IMR-90 (cell line): ENCODE measurements around the gene IGLL5. TPM values are rescaled to one million over a fixed set of nuclear protein-coding genes. Genes with fewer than 3 reads are reported as not detected.

Source experiments
- ATAC-seq: fragments of 200-7000 bp; cut with Tn5 transposase; 2 replicates; pipeline ENCODE4 v1.9.1; 2020; ENCODE audit warnings: low read depth, mild to moderate bottlenecking, moderate library complexity
- BruUV-seq: library from RNA; stranded (reverse); fragments of 400-500 nt; replicated peaks from 2 replicates; lab custom pipeline; 2021; lab: Mats Ljungman, UMichigan
- CTCF ChIA-PET: fragments of 300-600 bp; formaldehyde crosslinking; extraction: SDS; loops from one replicate; lab custom pipeline; 2021; ENCODE audit warnings: antibody characterized with exemption; lab: Yijun Ruan, JAX
- POLR2A ChIA-PET: fragments of 300-600 bp; sonication (Branson Sonifier 250); formaldehyde crosslinking; loops from one replicate; lab custom pipeline; 2022; ENCODE audit warnings: antibody characterized with exemption; ENCODE audit not compliant: unreplicated experiment; lab: Charles Lee
- DNase-seq: peaks from one replicate; pipeline ENCODE4 v3.0.0; 2013
- H2AFZ ChIP-seq: replicated peaks from 2 replicates; pipeline ENCODE3; 2013; ENCODE audit warnings: low read length, mild to moderate bottlenecking; ENCODE audit not compliant: poor library complexity
- H2AK5ac ChIP-seq: 2 replicates; pipeline ENCODE4 v1.6.1; 2013; ENCODE audit warnings: low read depth, low read length, inconsistent platforms
- H2AK9ac ChIP-seq: replicated peaks from 2 replicates; pipeline ENCODE3; 2013; ENCODE audit warnings: mild to moderate bottlenecking, low read depth, low read length, moderate library complexity; ENCODE audit not compliant: poor library complexity
- H2BK120ac ChIP-seq: 2 replicates; pipeline ENCODE4 v1.6.1; 2013; ENCODE audit warnings: low read depth, low read length, inconsistent platforms
- H2BK15ac ChIP-seq: 3 replicates; pipeline ENCODE4 v1.6.1; 2013; ENCODE audit warnings: low read depth, low read length, inconsistent platforms
- H2BK20ac ChIP-seq: 2 replicates; pipeline ENCODE4 v1.6.1; 2013; ENCODE audit warnings: low read depth, mild to moderate bottlenecking, inconsistent platforms, low read length, moderate library complexity
- H2BK5ac ChIP-seq: 2 replicates; pipeline ENCODE4 v1.6.1; 2013; ENCODE audit warnings: mild to moderate bottlenecking, low read depth, low read length, inconsistent platforms; ENCODE audit not compliant: poor library complexity, severe bottlenecking
- H3K14ac ChIP-seq: replicated peaks from 2 replicates; pipeline ENCODE4 v1.6.1; 2013; ENCODE audit warnings: low read depth, low read length, inconsistent platforms
- H3K18ac ChIP-seq: 2 replicates; pipeline ENCODE4 v1.6.1; 2013; ENCODE audit warnings: low read depth, low read length, control low read depth
- H3K23ac ChIP-seq: 2 replicates; pipeline ENCODE4 v1.6.1; 2013; ENCODE audit warnings: low read depth, low read length, inconsistent platforms
- H3K27ac ChIP-seq: 2 replicates; pipeline ENCODE4 v1.5.1; 2013; ENCODE audit warnings: mild to moderate bottlenecking, control low read depth, low read length; ENCODE audit not compliant: insufficient read depth
- H3K27me3 ChIP-seq: 2 replicates; pipeline ENCODE4 v1.6.1; 2013; ENCODE audit warnings: low read length; ENCODE audit not compliant: control insufficient read depth, insufficient read depth
- H3K36me3 ChIP-seq: 2 replicates; pipeline ENCODE4 v1.6.1; 2013; ENCODE audit warnings: low read length, mixed read lengths; ENCODE audit not compliant: control insufficient read depth, insufficient read depth
- H3K4ac ChIP-seq: 2 replicates; pipeline ENCODE4 v1.6.1; 2013; ENCODE audit warnings: low read depth, low read length, inconsistent platforms
- H3K4me1 ChIP-seq: 2 replicates; pipeline ENCODE4 v1.6.1; 2013; ENCODE audit warnings: low read length, mixed read lengths; ENCODE audit not compliant: control insufficient read depth, insufficient read depth
- H3K4me2 ChIP-seq: 2 replicates; pipeline ENCODE4 v1.6.1; 2013; ENCODE audit warnings: low read depth, mild to moderate bottlenecking, control low read depth, low read length, moderate library complexity
- H3K4me3 ChIP-seq: 2 replicates; pipeline ENCODE4 v1.5.1; 2013; ENCODE audit warnings: low read depth, mild to moderate bottlenecking, control low read depth, low read length, moderate library complexity; ENCODE audit not compliant: insufficient read depth
- H3K56ac ChIP-seq: 2 replicates; pipeline ENCODE4 v1.6.1; 2013; ENCODE audit warnings: low read length, inconsistent platforms; ENCODE audit not compliant: insufficient read depth; ENCODE audit errors: extremely low read depth
- H3K79me1 ChIP-seq, 2 experiments: 2 replicates each; pipeline ENCODE4 v1.6.1; 2013; ENCODE audit warnings: low read length in 2 of 2, inconsistent platforms in 1 of 2, low read depth in 1 of 2
- H3K9ac ChIP-seq: 2 replicates; pipeline ENCODE4 v1.6.1; 2013; ENCODE audit warnings: low read depth, low read length, control low read depth
- H3K9me1 ChIP-seq: 2 replicates; pipeline ENCODE4 v1.6.1; 2013; ENCODE audit warnings: low read length, inconsistent platforms; ENCODE audit not compliant: insufficient read depth
- H3K9me3 ChIP-seq: 2 replicates; pipeline ENCODE4 v1.6.1; 2013; ENCODE audit warnings: low read length; ENCODE audit not compliant: control insufficient read depth, insufficient read depth
- H4K20me1 ChIP-seq: 2 replicates; pipeline ENCODE4 v1.6.1; 2013; ENCODE audit warnings: low read length, inconsistent platforms; ENCODE audit not compliant: insufficient read depth
- H4K5ac ChIP-seq: 2 replicates; pipeline ENCODE4 v1.6.1; 2013; ENCODE audit warnings: mild to moderate bottlenecking, low read depth, low read length, control low read depth
- H4K8ac ChIP-seq, 2 experiments: 2 replicates each; pipeline ENCODE4 v1.6.1; 2013; ENCODE audit warnings: low read depth in 2 of 2, low read length in 2 of 2, control low read depth in 1 of 2, inconsistent platforms in 1 of 2
- H4K91ac ChIP-seq: 2 replicates; pipeline ENCODE4 v1.6.1; 2013; ENCODE audit warnings: low read depth, low read length, inconsistent platforms; ENCODE audit not compliant: insufficient read depth
- CEBPB ChIP-seq: IDR thresholded peaks from 2 replicates; pipeline ENCODE4 v1.6.1; 2012; ENCODE audit warnings: low read depth, low read length, improper control_type of control experiment
- CHD1 ChIP-seq: IDR thresholded peaks from 2 replicates; pipeline ENCODE4 v1.6.1; 2012; ENCODE audit warnings: low read depth, low read length, improper control_type of control experiment
- CTCF ChIP-seq: conservative IDR thresholded peaks from 2 replicates; pipeline ENCODE4 v1.5.1; 2012; ENCODE audit warnings: mild to moderate bottlenecking, low read depth, low read length, improper control_type of control experiment
- ELK1 ChIP-seq: fragments of 150-350 bp; IDR thresholded peaks from 2 replicates; pipeline ENCODE4 v1.6.1; 2016; ENCODE audit warnings: low read depth, mild to moderate bottlenecking, low read length, moderate library complexity, borderline replicate concordance
- FOS ChIP-seq: fragments of 150-350 bp; IDR thresholded peaks from 2 replicates; pipeline ENCODE4 v1.6.1; 2016; ENCODE audit warnings: low read depth, low read length
- MAZ ChIP-seq: IDR thresholded peaks from 2 replicates; pipeline ENCODE4 v1.6.1; 2012; ENCODE audit warnings: low read depth, mild to moderate bottlenecking, low read length, improper control_type of control experiment, moderate library complexity, borderline replicate concordance
- MXI1 ChIP-seq: IDR thresholded peaks from 2 replicates; pipeline ENCODE4 v1.6.1; 2012; ENCODE audit warnings: low read depth, mild to moderate bottlenecking, low read length, moderate library complexity, borderline replicate concordance
- NFE2L2 ChIP-seq: fragments of 150-350 bp; IDR thresholded peaks from 2 replicates; pipeline ENCODE4 v1.6.1; 2016; ENCODE audit warnings: low read depth, mild to moderate bottlenecking, low read length
- POLR2A ChIP-seq: IDR thresholded peaks from 2 replicates; pipeline ENCODE4 v1.6.1; 2012; ENCODE audit warnings: mild to moderate bottlenecking, low read depth, low read length
- RAD21 ChIP-seq: IDR thresholded peaks from 2 replicates; pipeline ENCODE4 v1.6.1; 2012; ENCODE audit warnings: low read length, improper control_type of control experiment
- RCOR1 ChIP-seq: IDR thresholded peaks from 2 replicates; pipeline ENCODE4 v1.6.1; 2012; ENCODE audit warnings: mild to moderate bottlenecking, low read length, improper control_type of control experiment; ENCODE audit not compliant: insufficient replicate concordance
- RFX5 ChIP-seq: IDR thresholded peaks from 2 replicates; pipeline ENCODE4 v1.8.0; 2012; ENCODE audit warnings: low read depth, mild to moderate bottlenecking, low read length, moderate library complexity
- SMC3 ChIP-seq: fragments of 150-350 bp; IDR thresholded peaks from 2 replicates; pipeline ENCODE4 v1.6.1; 2016; ENCODE audit warnings: low read depth, mild to moderate bottlenecking, antibody characterized with exemption, low read length, moderate library complexity
- WGBS, 2 experiments: methylation state at CpG; one replicate each; pipeline versions ENCODE4 v1.1.5 to v1.1.7; 2013; ENCODE audit warnings: missing lambda C conversion rate in 2 of 2; ENCODE audit not compliant: insufficient read length in 1 of 2; ENCODE audit errors: extremely low coverage in 2 of 2; 5-methylcytosine and 5-hydroxymethylcytosine counted together
- dilution Hi-C: fragments of 300-500 bp; cut with HindIII; formaldehyde crosslinking; loops from one replicate; pipeline ENCODE4 v1.14.3; 2018; ENCODE audit warnings: low sequenced_read_pairs; ENCODE audit not compliant: unreplicated experiment
- in situ Hi-C: fragments of 300-500 bp; cut with MboI; formaldehyde crosslinking; loops from 3 replicates; pipeline ENCODE4 v1.14.3; 2019; ENCODE audit warnings: low sequenced_read_pairs, inconsistent platforms, mixed read lengths
- intact Hi-C: fragments of 100-400 bp; cut with micrococcal nuclease; formaldehyde crosslinking; loops from 2 replicates; pipeline ENCODE4 v1.10.0; 2022
- polyA plus RNA-seq, 3 experiments: library from polyadenylated mRNA; depleted of rRNA; stranded (reverse); fragments of >200 nt; gene quantifications; 2 replicates each; pipeline ENCODE4 v1.2.3, GENCODE V29; 2012; ENCODE audit warnings: low replicate concordance in 1 of 3
- total RNA-seq: library from RNA; depleted of rRNA; stranded (reverse); fragments of >200 nt; gene quantifications from 2 replicates; pipeline ENCODE4 v1.2.3, GENCODE V29; 2012

The IGLL5 gene
- total and polyA plus RNA-seq, 2 of the 4 experiments (the other 2 are of a cell fraction) = not detected

- in situ Hi-C loops = no loop called here
- H3K4me1 ChIP-seq = no peaks in the 10 kb centered on the region
- POLR2A ChIA-PET = no interaction called here
- WGBS, 2 experiments = 33% methylated on average over 1 of the region's 6 CpGs; no CpG with 5 or more reads in 1 of the 2 experiments
- no peak overlapping the region for H2AK5ac ChIP-seq
- H3K9ac ChIP-seq = no peak overlapping the region
- intact Hi-C loops = no loop called here
- DNase-seq (no peak), ATAC-seq (no peak)
- no peak overlapping the region for H3K27ac ChIP-seq
- H3K4me3 ChIP-seq = no peak overlapping the region
- H4K8ac ChIP-seq = no peak overlapping the region
- no peak overlapping the region for H3K4me2 ChIP-seq
- H2BK20ac ChIP-seq = no peak overlapping the region
- no peak overlapping the region for H4K5ac ChIP-seq
- H2BK120ac ChIP-seq = no peak overlapping the region
- BruUV-seq = no TSS peak
- H3K18ac ChIP-seq = no peak overlapping the region
- H3K9me3 ChIP-seq = no peaks in the 10 kb centered on the region
- H4K91ac ChIP-seq = no peak overlapping the region
- no peak overlapping the region for H3K14ac ChIP-seq
- H3K36me3 ChIP-seq = no peaks in the 10 kb centered on the region
- H2AFZ ChIP-seq = no peak overlapping the region
- no peak overlapping the region for H2BK5ac ChIP-seq
- CTCF ChIA-PET = interaction anchor here (0.9 to 1.3 kb wide), 2 partner anchors 9 to 44 kb away, joined by 3 to 5 read pairs; no protein-coding TSS in a partner anchor
- TF ChIP-seq RAD21 (no peak), RCOR1 (no peak), CHD1 (no peak), POLR2A (no peak), RFX5 (no peak), MAZ (no peak), ELK1 (no peak), FOS (no peak), CTCF (no peak), NFE2L2 (no peak), MXI1 (no peak), CEBPB (no peak), SMC3 (no peak)
- dilution Hi-C loops = no loop called here
- no peaks in the 10 kb centered on the region for H4K20me1 ChIP-seq
- H3K23ac ChIP-seq = no peak overlapping the region
- no peaks in the 10 kb centered on the region for H3K9me1 ChIP-seq
- H3K27me3 ChIP-seq = 0 out of 2 replicates have a peak, but pooled peaks cover 2% of the 10 kb centered on the region
- no peak overlapping the region for H3K4ac ChIP-seq
- H2BK15ac ChIP-seq = no peak overlapping the region
- no peak overlapping the region for H3K56ac ChIP-seq
- H2AK9ac ChIP-seq = no peak overlapping the region
- no peaks in the 10 kb centered on the region for H3K79me1 ChIP-seq
These were observed 47.9 kb upstream of the IGLL5 start for GRCh38 chr22:22839570-22840314.
